Iris pigment epithelial cell (primary cell): ENCODE data around the gene PPIL4.
A peak's percentile ranks its signal among the peaks of the same experiment; 100 is the strongest.
"Not testable (repeated sequence)": the region's sequence is repeated elsewhere in the genome, so short reads cannot be mapped to it uniquely, and the experiment has no call there.

Experiments used
- DNase-seq: peaks from one replicate; pipeline ENCODE4 v3.0.0-alpha.2; 2011; ENCODE audit warnings: low read depth

PPIL4 gene

GRCh38 chr6:149483849-149484655 is 61.8 kb downstream of the PPIL4 start:
- DNase-seq: no peak

DNA sequence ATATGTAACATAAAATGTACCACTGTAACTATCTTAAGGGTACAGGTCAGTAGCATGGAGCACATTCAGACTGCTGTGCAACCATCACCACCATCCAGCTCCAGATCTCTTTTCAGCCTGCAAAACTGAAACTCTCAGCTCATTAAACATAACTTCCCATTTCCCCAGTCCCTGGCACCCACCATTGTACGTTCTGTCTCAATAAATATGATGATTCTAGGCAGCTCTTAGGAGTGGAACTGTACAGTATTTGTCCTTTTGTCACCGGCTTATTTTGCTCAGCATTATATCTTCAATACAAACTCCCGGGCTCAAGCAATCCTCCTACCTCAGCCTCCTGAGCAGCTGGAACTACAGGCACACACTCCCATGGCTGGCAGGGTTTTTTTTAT is 62.5 kb downstream of the PPIL4 start:
- DNase-seq: no peak

DNA sequence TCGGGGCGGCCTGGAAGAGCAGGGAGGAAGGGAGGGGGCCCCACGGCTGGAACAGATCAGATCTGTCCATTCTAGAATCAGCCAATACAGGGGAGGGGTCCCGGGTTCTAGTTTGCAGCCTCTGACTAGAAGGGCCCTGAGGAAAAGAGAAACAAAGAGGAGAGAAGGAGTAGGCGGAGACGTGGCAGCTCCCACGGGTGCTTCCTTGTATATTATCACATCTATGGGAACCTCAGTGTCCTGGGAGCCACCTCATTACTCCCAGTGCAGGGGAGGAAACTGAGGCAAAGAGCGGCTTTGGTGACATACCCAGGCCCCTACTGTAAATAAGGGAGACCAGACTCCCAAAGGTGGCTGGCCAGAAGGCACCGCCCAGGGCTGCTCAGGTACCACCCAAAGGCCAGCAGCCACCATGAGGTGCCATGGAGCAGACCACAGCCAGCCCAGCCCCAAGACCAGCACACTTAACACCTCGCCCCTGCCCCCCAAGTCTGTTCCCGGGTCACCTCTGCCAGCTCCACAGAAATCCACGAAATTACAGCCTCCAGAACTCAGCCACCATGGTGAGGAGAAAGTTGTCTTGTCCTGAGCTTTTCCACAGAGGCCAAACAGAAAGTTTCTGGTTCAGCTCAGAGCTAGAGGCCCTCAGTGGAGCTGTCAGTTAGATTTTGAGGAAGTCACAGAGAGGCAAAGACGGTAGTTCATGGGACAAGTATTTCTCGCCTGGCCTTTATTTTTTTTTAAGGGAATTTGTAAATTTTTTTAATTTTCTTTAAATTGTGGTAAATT is 63.1 kb downstream of the PPIL4 start:
- DNase-seq: no peak

DNA sequence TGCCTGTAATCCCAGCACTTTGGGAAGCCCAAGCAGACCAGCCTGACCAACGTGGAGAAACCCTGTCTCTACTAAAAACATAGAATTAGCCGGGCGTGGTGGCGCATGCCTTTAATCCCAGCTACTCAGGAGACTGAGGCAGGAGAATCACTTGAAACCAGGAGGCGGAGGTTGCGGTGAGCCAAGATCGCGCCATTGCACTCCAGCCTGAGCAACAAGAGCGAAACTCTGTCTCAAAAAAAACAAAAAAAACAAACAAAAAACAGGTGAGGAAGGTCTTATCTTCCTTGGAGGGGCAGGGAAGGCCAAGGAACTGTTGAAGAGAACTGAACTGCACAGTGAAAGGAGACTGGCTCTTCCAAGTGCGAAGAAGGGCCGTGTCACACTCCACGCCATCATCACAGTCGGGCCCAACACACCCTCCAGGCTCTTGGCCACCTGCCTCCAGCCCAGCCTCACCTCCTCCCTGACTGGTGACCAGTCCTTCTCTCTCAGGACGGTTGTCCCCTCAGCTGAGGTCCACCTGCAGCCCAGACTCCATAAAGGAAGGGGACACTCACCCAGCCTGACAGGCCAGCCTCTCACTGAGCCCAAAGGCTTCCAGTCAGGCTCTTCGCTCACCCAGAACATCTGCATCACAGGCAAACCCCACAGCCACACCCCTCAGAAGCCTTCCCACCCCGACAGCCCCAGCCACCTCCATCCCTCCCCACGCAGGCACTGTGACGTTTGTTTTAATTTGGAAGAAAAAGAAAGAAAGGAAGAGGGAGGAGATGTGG is 65.2 kb downstream of the PPIL4 start:
- DNase-seq: no peak

DNA sequence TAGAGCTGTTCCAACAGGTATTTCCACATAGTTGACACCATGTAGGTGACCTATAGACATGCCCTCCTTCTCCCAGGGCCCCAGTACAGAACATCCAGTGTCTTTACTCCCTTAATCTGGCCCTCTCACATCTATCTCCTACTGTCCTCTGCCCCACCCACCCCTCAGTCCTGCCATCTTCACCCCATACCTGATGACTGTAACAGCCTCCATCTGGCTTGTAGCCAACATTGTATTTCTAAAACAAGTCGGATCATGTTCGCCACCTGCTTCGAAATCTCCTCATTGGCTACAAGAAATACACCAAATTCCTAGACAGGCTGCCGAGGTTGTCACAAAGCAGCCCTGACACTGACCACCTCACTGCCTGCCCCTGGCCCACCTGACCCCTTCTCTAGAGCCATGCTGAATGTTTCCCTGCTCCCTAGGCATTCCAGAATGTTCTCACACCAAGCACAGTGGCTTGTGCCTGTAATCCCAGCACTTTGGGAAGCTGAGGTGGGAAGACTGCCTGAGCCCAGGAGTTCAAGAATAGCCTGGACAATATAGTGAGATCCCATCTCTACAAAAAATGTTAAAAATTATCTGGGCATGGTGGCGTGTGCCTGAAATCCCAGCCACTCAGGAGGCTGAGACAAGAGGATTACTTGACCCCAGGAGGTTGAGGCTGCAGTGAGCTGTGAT is 67.1 kb downstream of the PPIL4 start:
- no peak for DNase-seq

DNA sequence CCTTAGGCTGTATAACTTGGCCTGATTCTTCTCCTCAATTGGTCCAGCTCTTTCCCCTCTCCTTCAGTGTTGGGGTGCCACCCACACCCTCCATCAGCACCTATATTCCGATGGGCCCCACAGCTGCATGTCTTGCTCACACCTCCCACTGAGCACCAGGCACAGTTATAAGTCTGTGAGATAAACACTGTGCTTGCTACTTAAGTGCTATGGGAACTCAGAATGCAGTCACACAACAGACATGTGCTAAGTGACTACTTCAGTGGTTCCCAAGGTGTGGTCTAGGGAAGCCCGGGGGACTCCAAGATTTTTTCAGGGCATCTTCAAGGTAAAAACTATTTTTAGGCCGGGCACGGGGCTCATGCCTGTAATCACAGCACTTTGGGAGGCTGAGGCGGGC is 68.3 kb downstream of the PPIL4 start:
- DNase-seq: no peak

DNA sequence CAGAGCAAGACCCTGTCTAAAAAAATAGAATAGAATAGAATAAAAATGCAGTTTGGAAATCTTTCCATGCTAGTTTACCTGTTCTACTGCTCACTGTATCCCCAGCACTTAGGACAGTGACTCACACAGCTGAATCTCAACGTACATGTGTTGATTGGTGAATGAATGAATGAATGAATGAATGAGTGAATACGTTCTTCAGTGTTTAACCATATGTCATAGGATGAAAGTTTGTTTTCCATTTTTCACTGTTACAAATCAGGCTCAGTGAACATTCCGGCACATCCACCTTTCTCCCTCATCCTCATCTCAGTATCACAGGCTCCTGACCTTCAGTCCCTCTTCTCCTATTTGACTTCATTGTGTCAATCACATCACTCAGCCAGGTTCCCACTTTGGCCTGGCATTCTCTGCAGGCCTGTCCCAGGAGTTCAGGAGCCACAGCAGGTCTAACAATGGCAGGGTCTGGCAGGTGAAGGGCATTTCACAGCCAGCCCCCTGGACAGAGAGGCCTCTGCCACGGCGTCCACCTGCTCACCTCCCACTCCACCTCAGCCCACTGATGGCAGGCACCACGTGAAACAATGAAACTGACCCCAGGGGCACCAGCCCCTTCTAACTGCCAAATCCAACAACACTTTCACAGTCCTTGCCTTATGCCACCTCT is 68.9 kb downstream of the PPIL4 start:
- DNase-seq: no peak

DNA sequence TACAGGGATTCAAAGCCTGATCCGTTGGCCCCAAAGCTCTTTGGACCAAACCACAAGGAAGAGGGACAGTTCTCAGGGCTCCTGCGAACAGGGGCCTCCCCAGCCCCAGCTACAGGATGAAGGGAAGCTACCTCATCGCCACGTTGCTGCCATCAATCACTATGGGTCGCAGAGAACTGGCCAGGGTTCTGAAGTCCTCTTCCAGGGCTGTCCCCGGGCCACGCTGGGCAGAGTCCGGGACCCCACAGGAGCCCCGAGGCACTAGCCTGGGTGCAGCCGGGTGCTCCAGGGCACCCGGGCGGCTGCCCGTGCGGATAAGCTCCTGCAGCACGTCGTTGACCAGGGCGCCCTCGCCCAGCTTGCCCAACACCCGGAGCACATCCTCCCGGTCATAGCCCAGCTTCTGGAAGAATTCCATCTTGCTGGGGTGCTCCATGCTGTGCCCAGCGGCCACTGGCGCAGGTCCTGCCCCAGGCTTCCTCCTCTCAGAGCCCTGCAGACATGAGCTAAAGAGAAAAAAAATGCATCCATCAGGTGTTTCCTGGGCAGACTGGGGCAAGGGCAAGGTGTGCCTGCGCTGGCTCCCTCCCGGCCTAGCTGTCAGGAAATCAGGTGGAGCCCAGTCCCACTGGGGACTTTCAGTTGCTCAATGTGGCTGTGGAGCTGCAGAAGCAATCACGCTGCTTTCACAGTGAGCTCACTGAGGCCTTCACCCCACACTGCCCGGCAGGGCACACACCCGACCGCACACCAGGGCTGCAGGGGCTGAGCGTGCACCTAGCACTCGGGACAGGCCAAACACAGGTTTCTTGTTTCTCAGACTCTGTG is 71.5 kb downstream of the PPIL4 start:
- no peak for DNase-seq

DNA sequence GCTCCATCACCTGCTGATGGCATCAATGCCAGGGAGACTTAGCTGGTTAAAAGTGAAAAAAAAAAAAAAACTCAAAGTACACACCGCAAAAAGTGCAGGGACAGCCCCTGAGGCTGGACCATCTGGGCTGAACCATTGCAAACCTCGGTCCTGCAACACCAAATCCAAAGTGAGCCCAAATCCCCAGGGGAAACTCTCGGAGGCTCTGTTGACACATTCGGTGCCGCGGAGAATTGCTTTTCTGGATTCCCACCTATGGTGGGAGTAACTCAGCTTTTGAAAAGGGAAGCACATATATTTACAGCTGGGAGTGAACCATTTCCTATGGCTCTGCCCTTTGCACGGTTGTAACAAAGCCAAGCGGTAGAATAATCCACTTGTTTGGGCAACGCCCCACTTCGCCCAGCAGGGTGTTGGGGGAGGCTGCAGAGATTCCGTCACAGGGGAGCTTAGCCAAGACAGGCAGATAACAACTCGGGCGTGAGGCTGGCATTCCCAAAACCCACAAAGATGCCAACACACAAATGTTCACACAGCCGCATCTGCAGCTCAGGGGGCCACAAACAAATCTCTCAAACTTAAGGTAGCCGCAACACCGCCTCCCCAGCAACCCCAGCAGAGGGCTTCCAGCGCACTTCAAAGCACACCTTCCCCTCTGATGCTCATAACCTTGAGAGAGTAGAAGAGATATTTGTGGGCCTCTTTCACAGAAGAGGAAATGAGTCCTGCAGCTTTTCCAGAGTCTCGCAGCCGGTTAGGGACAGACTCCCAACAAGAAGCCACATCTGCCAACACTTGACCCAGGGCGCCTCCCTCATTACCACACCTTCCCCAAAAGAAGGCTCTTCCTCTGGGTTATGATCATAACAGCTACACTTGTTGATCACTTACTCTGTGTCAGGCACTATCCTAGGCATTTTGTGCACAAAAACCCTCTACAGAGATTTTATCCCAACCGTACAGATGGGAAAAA is 72.5 kb downstream of the PPIL4 start:
- DNase-seq: peak; percentile 23

DNA sequence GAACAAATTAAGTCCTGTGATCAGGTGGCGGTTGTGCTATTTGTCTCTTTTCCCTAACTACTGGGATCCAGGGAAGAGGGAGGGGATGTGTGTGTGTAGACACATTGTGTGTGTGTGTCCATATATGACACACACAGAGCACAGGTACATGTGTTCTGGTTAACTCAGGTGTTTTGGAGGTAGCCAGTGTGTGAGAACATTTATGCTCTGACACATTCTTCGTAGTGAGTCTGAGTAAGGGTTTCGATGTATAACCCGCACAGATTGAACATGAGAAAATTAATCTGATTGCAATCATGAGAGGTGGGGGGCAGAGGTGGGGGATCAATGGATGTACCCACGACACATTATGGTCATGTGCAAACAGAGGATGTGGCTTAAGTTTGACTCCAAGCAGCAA is 73.6 kb downstream of the PPIL4 start:
- DNase-seq: no peak

- no peak for DNase-seq
These were observed 74.0 kb downstream of the PPIL4 start for GRCh38 chr6:149471801-149472200.

- DNase-seq: no peak
These were observed 74.9 kb downstream of the PPIL4 start for GRCh38 chr6:149470948-149471347.

- DNase-seq: no peak
These were observed 77.7 kb downstream of the PPIL4 start for GRCh38 chr6:149468179-149468578.

DNA sequence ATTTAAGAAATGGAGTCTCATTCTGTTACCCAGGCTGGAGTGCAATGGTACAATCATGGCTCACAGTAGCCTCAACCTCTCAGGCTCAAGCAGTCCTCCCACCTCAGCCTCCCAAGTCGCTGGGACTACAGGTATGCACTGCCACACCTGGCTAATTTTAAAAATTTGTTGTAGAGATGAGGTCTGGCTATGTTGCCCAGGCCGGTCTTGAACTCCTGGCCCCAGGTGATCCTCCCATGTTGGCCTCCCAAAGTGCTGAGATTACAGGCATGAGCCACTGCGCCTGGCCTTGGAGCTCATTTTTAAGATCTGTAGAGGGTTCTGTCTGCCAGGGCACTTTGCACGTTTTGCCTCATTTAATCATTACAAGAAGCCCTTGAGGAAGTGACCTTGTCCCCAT is 78.6 kb downstream of the PPIL4 start:
- no peak for DNase-seq

DNA sequence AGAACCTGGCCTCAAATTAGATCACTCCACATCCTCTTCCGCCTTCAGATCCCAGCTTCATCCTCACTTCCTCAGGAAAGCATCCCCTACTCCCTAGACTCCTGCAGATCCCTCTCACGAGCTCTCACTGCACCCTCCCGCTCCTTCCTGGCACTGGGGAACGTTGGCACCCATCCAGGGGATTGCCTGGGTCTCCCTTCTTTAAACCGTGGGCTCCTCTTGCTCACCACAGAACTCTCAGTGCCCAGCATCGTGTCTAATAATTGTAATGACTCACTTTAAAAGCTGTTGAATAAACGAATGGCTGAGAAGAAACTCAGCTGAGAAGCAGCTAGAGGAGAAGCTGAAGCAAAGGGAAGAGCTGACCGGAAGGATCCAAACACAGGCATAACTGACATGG is 81.4 kb downstream of the PPIL4 start:
- DNase-seq: no peak

DNA sequence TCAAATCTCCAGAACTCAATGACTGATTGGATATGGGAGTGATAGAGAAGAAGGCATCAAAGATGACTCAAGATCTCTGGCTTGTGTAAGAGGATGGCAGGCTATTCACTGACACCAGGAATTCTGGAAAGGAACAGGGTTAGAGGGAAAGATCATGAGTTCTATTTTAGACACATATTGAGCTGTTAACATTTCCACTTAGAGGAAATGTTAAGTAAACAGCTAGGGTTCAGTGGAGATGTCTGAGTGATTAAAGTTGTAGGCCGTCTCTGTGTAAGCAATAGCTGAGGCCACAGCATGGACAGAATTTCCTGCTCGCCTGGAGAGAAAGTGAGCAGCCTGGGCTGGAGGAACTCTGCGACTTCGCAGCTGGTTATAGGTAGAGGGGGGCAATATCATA is 82.1 kb downstream of the PPIL4 start:
- DNase-seq: peak; percentile 51

DNA sequence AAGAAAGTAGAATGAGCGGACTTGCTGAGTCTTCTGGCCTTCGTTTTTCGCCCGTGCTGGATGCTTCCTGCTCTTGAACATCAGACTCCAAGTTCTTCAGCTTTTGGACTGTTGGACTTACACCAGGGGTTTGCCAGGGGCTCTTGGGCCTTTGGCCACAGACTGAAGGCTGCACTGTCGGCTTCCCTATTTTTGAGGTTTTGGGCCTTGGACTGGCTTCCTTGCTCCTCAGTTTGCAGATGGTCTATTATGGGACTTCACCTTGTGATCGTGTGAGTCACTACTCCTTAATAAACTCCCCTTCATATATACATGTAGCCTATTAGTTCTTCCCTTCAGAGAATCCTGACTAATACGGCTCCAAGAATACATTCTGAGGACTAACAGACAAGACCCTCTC is 83.1 kb downstream of the PPIL4 start:
- DNase-seq: not testable (repeated sequence)

GRCh38 chr6:149461670-149462069 is 84.2 kb downstream of the PPIL4 start:
- no peak for DNase-seq

DNA sequence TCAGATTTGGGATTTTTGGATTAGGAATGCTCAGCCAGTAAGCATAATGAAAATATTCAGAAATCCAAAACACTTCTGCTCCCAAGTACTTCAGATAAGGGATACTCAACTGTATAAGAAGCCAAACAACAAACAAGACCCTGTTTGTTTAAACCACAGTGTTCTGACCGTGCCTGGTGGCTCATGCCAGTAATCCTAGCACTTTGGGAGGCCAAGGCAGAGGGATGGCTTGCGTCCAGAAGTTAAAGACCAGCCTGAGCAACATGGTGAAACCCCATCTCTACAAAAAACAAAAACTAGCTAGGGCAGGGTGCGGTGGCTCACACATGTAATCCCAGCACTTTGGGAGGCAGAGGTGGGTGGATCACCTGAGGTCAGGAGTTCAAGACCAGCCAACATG is 85.6 kb downstream of the PPIL4 start:
- DNase-seq: not testable (repeated sequence)
